Calu3 (cell line): Measurements from ENCODE around the gene OR13J1. TPM values are rescaled to one million over a fixed set of nuclear protein-coding genes. Genes with fewer than 3 reads are reported as not detected.

Experiments used
- BruUV-seq: library from RNA; stranded (reverse); fragments of 400-500 nt; replicated peaks from 2 replicates; lab custom pipeline; 2021; lab: Mats Ljungman, UMichigan
- CTCF ChIA-PET: fragments of 300-600 bp; sonication (Branson Sonifier 250); formaldehyde crosslinking; loops from one replicate; lab custom pipeline; 2022; ENCODE audit warnings: antibody characterized with exemption; lab: Charles Lee
- DNase-seq: peaks from one replicate; pipeline ENCODE4 v3.0.0; 2022
- H3K27ac Mint-ChIP-seq: one replicate; pipeline ENCODE4 v1.8.0; 2022; ENCODE audit warnings: mixed read lengths; ENCODE audit not compliant: unreplicated experiment
- H3K27me3 Mint-ChIP-seq: one replicate; pipeline ENCODE4 v1.8.0; 2022; ENCODE audit warnings: mixed read lengths; ENCODE audit not compliant: unreplicated experiment
- H3K36me3 Mint-ChIP-seq: one replicate; pipeline ENCODE4 v1.8.0; 2022; ENCODE audit warnings: mild to moderate bottlenecking, moderate library complexity, mixed read lengths; ENCODE audit not compliant: insufficient read depth, unreplicated experiment
- H3K4me1 Mint-ChIP-seq: one replicate; pipeline ENCODE4 v1.8.0; 2022; ENCODE audit warnings: mild to moderate bottlenecking, low read depth, mixed read lengths; ENCODE audit not compliant: unreplicated experiment
- H3K4me3 Mint-ChIP-seq: one replicate; pipeline ENCODE4 v1.8.0; 2022; ENCODE audit warnings: mild to moderate bottlenecking, low read depth, moderate library complexity, mixed read lengths; ENCODE audit not compliant: unreplicated experiment
- H3K9me3 Mint-ChIP-seq: one replicate; pipeline ENCODE4 v1.8.0; 2022; ENCODE audit warnings: low read depth, mixed read lengths; ENCODE audit not compliant: unreplicated experiment
- intact Hi-C: fragments of 100-400 bp; cut with micrococcal nuclease; formaldehyde crosslinking; loops from one replicate; pipeline ENCODE4 v1.10.0; 2022; ENCODE audit not compliant: unreplicated experiment
- total RNA-seq: library from RNA; stranded (reverse); gene quantifications from 2 replicates; pipeline ENCODE4 v1.2.3, GENCODE V29; 2022
- TF ChIP-seq, protein P1 (sequence below): fragments of 200-600 bp; IDR thresholded peaks from one replicate; pipeline ENCODE4 v1.8.0; 2022; ENCODE audit warnings: antibody characterized with exemption; ENCODE audit not compliant: unreplicated experiment

Gene OR13J1
- total RNA-seq, 1 experiment from 2014 or later, result not detected

DNA sequence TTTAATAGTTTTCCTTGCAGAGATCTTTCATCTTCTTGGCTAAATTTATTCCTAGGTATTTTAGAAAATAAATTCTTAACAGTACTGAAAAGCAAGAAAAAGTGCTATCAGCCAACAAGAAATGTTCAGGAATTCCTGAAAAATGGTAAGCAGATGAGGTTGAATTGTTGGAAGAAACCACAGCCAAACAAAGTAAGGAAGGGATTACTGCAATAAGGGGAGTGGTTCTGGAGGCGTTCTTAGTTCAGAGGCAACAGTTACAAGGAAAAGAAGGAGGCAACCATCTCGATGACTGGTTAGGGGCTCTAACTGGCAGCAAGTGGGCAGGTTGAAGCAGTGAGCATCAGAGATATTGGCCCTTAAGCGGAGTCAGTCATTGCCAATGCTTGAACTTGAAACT is 12.8 kb upstream of the OR13J1 start:
- Mint-ChIP-seq H3K4me3 (no peak overlapping the region), H3K36me3 (no peaks in the 10 kb centered on the region), H3K27ac (no peak overlapping the region), H3K27me3 (peaks cover 4% of the 10 kb centered on the region), H3K9me3 (no peaks in the 10 kb centered on the region), H3K4me1 (no peaks in the 10 kb centered on the region)
- no peak for DNase-seq
- CTCF ChIA-PET, result interaction anchor here (1.2 to 1.6 kb wide), 4 partner anchors 57 to 147 kb away, joined by 5 to 23 read pairs (median 12); partner anchors contain the start of gene HINT2
- intact Hi-C loops, result loop anchor here (1.0 kb wide), 2 partner anchors 57 to 93 kb away; no protein-coding TSS in a partner anchor
- no TSS peak for BruUV-seq
- TF ChIP-seq, protein P1, sequence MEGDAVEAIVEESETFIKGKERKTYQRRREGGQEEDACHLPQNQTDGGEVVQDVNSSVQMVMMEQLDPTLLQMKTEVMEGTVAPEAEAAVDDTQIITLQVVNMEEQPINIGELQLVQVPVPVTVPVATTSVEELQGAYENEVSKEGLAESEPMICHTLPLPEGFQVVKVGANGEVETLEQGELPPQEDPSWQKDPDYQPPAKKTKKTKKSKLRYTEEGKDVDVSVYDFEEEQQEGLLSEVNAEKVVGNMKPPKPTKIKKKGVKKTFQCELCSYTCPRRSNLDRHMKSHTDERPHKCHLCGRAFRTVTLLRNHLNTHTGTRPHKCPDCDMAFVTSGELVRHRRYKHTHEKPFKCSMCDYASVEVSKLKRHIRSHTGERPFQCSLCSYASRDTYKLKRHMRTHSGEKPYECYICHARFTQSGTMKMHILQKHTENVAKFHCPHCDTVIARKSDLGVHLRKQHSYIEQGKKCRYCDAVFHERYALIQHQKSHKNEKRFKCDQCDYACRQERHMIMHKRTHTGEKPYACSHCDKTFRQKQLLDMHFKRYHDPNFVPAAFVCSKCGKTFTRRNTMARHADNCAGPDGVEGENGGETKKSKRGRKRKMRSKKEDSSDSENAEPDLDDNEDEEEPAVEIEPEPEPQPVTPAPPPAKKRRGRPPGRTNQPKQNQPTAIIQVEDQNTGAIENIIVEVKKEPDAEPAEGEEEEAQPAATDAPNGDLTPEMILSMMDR, result no peak

DNA sequence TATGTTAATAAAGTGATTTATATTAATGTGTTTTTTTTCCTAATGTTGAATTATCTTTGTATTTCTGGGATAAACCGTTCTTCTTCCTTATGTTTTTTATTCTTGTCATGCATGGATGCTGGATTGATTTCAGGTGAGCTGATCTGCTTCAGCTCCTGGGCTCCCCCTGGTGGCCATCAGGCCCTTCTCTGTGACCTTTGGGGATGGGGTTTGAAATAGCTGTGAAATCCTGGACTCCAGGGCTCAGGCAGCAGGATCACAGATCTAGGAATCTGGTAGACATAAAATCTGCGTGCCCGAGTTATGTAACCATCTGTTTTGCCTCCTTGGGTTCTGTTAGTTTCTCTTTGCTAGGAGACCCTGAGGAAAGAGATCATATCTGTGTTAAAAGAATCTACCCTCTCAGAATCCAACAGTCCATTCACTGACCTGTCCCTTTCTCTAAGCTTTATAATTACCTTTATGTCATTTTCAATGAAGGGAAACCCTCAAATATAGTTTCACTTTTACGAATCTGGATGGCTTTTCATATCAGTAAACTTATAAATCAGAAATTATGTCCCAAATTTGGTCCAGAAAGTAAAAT is 12.2 kb upstream of the OR13J1 start:
- no TSS peak for BruUV-seq
- TF ChIP-seq, protein P1, result peak; percentile 71
- H3K27ac Mint-ChIP-seq, result no peak overlapping the region
- intact Hi-C loops, result loop anchor here (1.0 kb wide), 2 partner anchors 56 to 92 kb away; no protein-coding TSS in a partner anchor
- CTCF ChIA-PET, result interaction anchor here (0.8 to 1.6 kb wide), 8 partner anchors 9 to 146 kb away, joined by 3 to 23 read pairs (median 4); partner anchors contain the start of genes FAM221B, HINT2, OR13J1 and TMEM8B
- no peaks in the 10 kb centered on the region for H3K4me1 Mint-ChIP-seq
- peak; percentile 83 for DNase-seq
- H3K36me3 Mint-ChIP-seq, result no peaks in the 10 kb centered on the region
- peaks cover 2% of the 10 kb centered on the region for H3K9me3 Mint-ChIP-seq
- no peak overlapping the region for H3K4me3 Mint-ChIP-seq
- H3K27me3 Mint-ChIP-seq, result peaks cover 10% of the 10 kb centered on the region

DNA sequence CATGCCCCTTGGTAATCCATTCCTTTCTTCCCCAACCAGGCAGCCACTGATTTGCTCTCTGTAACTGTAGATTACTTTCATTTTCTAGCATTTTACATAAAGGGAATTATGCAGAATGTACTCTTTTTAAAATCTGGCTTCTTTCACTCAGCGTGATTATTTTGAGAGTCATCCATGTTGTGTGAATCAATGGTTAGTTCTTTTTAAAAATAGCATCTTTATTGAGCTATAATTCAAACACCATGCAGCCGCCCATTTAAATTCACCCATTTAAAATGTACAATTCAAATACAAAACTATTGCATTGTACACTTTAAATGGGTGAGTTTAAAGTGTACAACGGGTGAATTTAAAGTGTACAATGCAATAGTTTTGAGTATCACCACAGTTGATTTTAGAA is 2.3 kb upstream of the OR13J1 start:
- no peaks in the 10 kb centered on the region for H3K4me1 Mint-ChIP-seq
- CTCF ChIA-PET, result no interaction called here
- TF ChIP-seq, protein P1, result no peak
- intact Hi-C loops, result no loop called here
- H3K27me3 Mint-ChIP-seq, result peaks cover 26% of the 10 kb centered on the region
- H3K9me3 Mint-ChIP-seq, result peaks cover 3% of the 10 kb centered on the region
- H3K4me3 Mint-ChIP-seq, result no peak overlapping the region
- no peaks in the 10 kb centered on the region for H3K36me3 Mint-ChIP-seq
- no peak overlapping the region for H3K27ac Mint-ChIP-seq
- no peak for DNase-seq
- BruUV-seq, result no TSS peak

- TF ChIP-seq, protein P1, result no peak
- Mint-ChIP-seq H3K9me3 (no peaks in the 10 kb centered on the region), H3K4me3 (no peak overlapping the region), H3K36me3 (no peaks in the 10 kb centered on the region), H3K4me1 (no peaks in the 10 kb centered on the region), H3K27me3 (peaks cover 17% of the 10 kb centered on the region), H3K27ac (no peak overlapping the region)
- no peak for DNase-seq
- intact Hi-C loops, result no loop called here
- BruUV-seq, result no TSS peak
- CTCF ChIA-PET, result interaction anchor here (1.2 kb wide), 1 partner anchor 10 kb away, joined by 3 read pairs; no protein-coding TSS in a partner anchor
Observed at GRCh38 chr9:35871545-35871944, 1.3 kb upstream of the OR13J1 start.
